K562 (cell line): ENCODE results near the gene TK1. TPM values are rescaled to one million over a fixed set of nuclear protein-coding genes. Genes with fewer than 3 reads are reported as not detected.

Experiments
- CEBPB ChIP-seq: fragments of 450-650 bp; IDR thresholded peaks from 2 replicates; pipeline ENCODE4 v1.6.1; 2016; ENCODE audit warnings: missing genetic modification characterization, missing compliant biosample characterization
- CREB5 ChIP-seq: fragments of 250-450 bp; sonication (Bioruptor Pico); IDR thresholded peaks from 2 replicates; pipeline ENCODE4 v1.5.0; 2020; ENCODE audit warnings: mild to moderate bottlenecking
- E2F6 ChIP-seq, 2 experiments: IDR thresholded peaks; 2 replicates each; pipeline ENCODE4 v1.6.1; 2011; ENCODE audit warnings: borderline replicate concordance in 1 of 2, control low read depth in 1 of 2, low read depth in 1 of 2, low read length in 1 of 2, mild to moderate bottlenecking in 1 of 2, mixed read lengths in 1 of 2, moderate library complexity in 1 of 2; ENCODE audit not compliant: insufficient read depth in 1 of 2, insufficient read length in 1 of 2, poor library complexity in 1 of 2, severe bottlenecking in 1 of 2; ENCODE audit errors: extremely low read depth in 1 of 2
- ELF2 ChIP-seq: fragments of 250-450 bp; sonication (Bioruptor Pico); IDR thresholded peaks from 2 replicates; pipeline ENCODE4 v1.5.0; 2021; ENCODE audit warnings: mild to moderate bottlenecking
- MGA ChIP-seq: fragments of 450-650 bp; IDR thresholded peaks from 2 replicates; pipeline ENCODE4 v1.6.1; 2016; ENCODE audit warnings: mild to moderate bottlenecking, moderate library complexity
- SIX5 ChIP-seq, 2 experiments: IDR thresholded peaks; 2 replicates each; pipeline ENCODE4 v1.6.1; 2011; ENCODE audit warnings: low read length in 2 of 2, borderline replicate concordance in 1 of 2, low read depth in 1 of 2, mild to moderate bottlenecking in 1 of 2, moderate library complexity in 1 of 2; ENCODE audit not compliant: insufficient read depth in 1 of 2
- ZNF280B ChIP-seq: fragments of 250-450 bp; sonication (Bioruptor Pico); IDR thresholded peaks from 2 replicates; pipeline ENCODE4 v1.5.1; 2021; ENCODE audit warnings: mild to moderate bottlenecking
- ZNF384 ChIP-seq: IDR thresholded peaks from 2 replicates; pipeline ENCODE4 v1.6.1; 2012; ENCODE audit warnings: low read depth, low read length, improper control_type of control experiment
- polyA plus RNA-seq, 8 experiments: library from polyadenylated mRNA; depleted of rRNA in 4 of 8; stranded (reverse) in 5 of 8; unstranded in 3 of 8; fragments of >200 nt; fragmentation: Nextera tagmentation in 2 of 8; fragmentation: Illumina TruSeq in 1 of 8; extraction: Ambion mirVana in 2 of 8; extraction: Trizol in 1 of 8; gene quantifications; 2 replicates each; pipeline versions ENCODE4 v1.2.1 to v1.2.3, GENCODE V29; 2011 to 2014; ENCODE audit warnings: inconsistent platforms in 1 of 8, missing spikeins in 1 of 8
- total RNA-seq, 7 experiments: library from RNA; depleted of rRNA in 6 of 7; stranded (reverse); fragments of >200 nt in 6 of 7; fragmentation: Illumina TruSeq in 2 of 7; extraction: Trizol in 2 of 7; gene quantifications; 2 replicates each; pipeline versions ENCODE4 v1.2.1 to v1.2.3, GENCODE V29; 2011 to 2021; ENCODE audit warnings: low replicate concordance in 1 of 7

TK1 gene
- total and polyA plus RNA-seq, 9 of the 15 experiments (the other 6 are each of a cell fraction or from before 2014, with no cell fraction given) = 8.4 to 280 (median 103) TPM

- TF ChIP-seq MGA = peak; percentile 63; the same call in 1 of the 2 replicates
- TF ChIP-seq SIX5 (IDR thresholded peaks at IDR 0.05; ENCODE audit: borderline replicate concordance in 1 of 2, insufficient read depth in 1 of 2, low read depth in 1 of 2, low read length in 2 of 2) = no peak
- TF ChIP-seq ELF2 (CRISPR knock-in tag) = no peak
- TF ChIP-seq ZNF384 = no peak
- no peak for TF ChIP-seq CREB5 (CRISPR knock-in tag)
- TF ChIP-seq CEBPB (tag) = no peak
- no peak for TF ChIP-seq ZNF280B (CRISPR knock-in tag)
- TF ChIP-seq E2F6 (IDR thresholded peaks at IDR 0.05; ENCODE audit: borderline replicate concordance in 1 of 2, extremely low read depth in 1 of 2, insufficient read depth in 1 of 2, insufficient read length in 1 of 2, low read depth in 1 of 2, low read length in 1 of 2, poor library complexity in 1 of 2, severe bottlenecking in 1 of 2) = peak in 1 of 2 experiments; percentile 25
Observed at GRCh38 chr17:78133971-78134898, 52.6 kb downstream of the TK1 start (continued).
